Mucosa of descending colon (tissue), 3 donors: ENCODE data around the gene TMEM219. TPM values are rescaled to one million over a fixed set of nuclear protein-coding genes. Genes with fewer than 3 reads are reported as not detected.

Source experiments
- ATAC-seq: fragments of 200-7000 bp; cut with Tn5 transposase; one replicate; pipeline ENCODE4 v1.9.1; 2020; ENCODE audit warnings: mild to moderate bottlenecking, moderate library complexity
- DNase-seq, 3 donors: peaks; one replicate each; pipeline ENCODE4 v3.0.0-alpha.2; 2020
- H3K36me3 ChIP-seq: fragments of 200-600 bp; one replicate; pipeline ENCODE4 v1.8.0; 2021; ENCODE audit warnings: low read depth, mild to moderate bottlenecking
- H3K4me1 ChIP-seq: fragments of 200-600 bp; one replicate; pipeline ENCODE4 v1.8.0; 2021; ENCODE audit warnings: low read depth, mild to moderate bottlenecking
- H3K4me3 ChIP-seq: fragments of 200-600 bp; one replicate; pipeline ENCODE4 v1.8.0; 2021; ENCODE audit warnings: mild to moderate bottlenecking
- H3K9me3 ChIP-seq: fragments of 200-600 bp; one replicate; pipeline ENCODE4 v1.8.0; 2021; ENCODE audit warnings: mild to moderate bottlenecking
- intact Hi-C, 2 donors: fragments of 100-400 bp; cut with DNase I in 1 of 2; cut with micrococcal nuclease in 1 of 2; formaldehyde crosslinking; loops; one replicate each; pipeline versions ENCODE4 v1.11.0 to v1.11.1; 2022; cut with DNase I, micrococcal nuclease
- total RNA-seq, 3 donors: library from RNA; stranded (reverse); fragmentation: NEBNext Ultra II Directional in 2 of 3; extraction: Animal tissue kit (Norgen Biotek cat#: 25700) in 2 of 3; gene quantifications; one replicate each; pipeline versions ENCODE4 v1.2.1 to v1.2.4, GENCODE V29; 2021 to 2023
- TF ChIP-seq, protein P1 (sequence below): fragments of 200-600 bp; IDR thresholded peaks from one replicate; pipeline ENCODE4 v1.8.0; 2022; ENCODE audit warnings: antibody characterized with exemption, mild to moderate bottlenecking
- donor health status: DM: no; HTN: no; CAD: no; lungs with moderate emphysema.
- donor health status: DM: no; HTN: no; CAD: no.
- donor health status: DM: no; HTN: yes; CAD: no.

Gene TMEM219
- total RNA-seq, 3 donors from 2014 or later = 116 to 209 (median 130) TPM

DNA sequence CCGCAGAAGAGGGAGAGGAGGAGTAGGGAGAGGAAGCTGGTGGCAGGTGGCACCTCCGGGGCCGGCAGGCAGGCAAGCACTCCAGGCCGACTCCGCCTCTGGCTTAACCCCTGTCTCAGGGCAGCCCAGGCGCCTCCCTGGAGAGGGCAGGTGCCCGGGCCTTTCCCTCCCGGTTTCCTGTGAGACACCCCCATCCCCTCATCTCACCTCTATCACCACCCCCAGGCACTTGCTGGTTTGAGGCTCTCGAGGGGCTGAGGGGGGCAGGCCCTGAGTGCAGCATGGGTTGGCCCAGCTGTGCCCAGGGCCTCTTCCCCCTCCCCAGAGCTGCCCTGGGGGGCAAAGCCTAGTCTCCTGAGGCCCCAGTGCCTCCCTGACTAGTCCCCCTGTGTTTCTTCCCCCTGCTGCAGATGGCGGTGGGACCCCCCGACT, 42.9 kb downstream of the TMEM219 start:
- TF ChIP-seq, protein P1, sequence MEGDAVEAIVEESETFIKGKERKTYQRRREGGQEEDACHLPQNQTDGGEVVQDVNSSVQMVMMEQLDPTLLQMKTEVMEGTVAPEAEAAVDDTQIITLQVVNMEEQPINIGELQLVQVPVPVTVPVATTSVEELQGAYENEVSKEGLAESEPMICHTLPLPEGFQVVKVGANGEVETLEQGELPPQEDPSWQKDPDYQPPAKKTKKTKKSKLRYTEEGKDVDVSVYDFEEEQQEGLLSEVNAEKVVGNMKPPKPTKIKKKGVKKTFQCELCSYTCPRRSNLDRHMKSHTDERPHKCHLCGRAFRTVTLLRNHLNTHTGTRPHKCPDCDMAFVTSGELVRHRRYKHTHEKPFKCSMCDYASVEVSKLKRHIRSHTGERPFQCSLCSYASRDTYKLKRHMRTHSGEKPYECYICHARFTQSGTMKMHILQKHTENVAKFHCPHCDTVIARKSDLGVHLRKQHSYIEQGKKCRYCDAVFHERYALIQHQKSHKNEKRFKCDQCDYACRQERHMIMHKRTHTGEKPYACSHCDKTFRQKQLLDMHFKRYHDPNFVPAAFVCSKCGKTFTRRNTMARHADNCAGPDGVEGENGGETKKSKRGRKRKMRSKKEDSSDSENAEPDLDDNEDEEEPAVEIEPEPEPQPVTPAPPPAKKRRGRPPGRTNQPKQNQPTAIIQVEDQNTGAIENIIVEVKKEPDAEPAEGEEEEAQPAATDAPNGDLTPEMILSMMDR = no peak
- no peak for DNase-seq
- Histone ChIP-seq H3K9me3 (no peaks in the 10 kb centered on the region), H3K36me3 (no peaks in the 10 kb centered on the region), H3K4me1 (no peaks in the 10 kb centered on the region), H3K4me3 (no peak overlapping the region)
- ATAC-seq = peak; percentile 54
- intact Hi-C loops = no loop called here

DNA sequence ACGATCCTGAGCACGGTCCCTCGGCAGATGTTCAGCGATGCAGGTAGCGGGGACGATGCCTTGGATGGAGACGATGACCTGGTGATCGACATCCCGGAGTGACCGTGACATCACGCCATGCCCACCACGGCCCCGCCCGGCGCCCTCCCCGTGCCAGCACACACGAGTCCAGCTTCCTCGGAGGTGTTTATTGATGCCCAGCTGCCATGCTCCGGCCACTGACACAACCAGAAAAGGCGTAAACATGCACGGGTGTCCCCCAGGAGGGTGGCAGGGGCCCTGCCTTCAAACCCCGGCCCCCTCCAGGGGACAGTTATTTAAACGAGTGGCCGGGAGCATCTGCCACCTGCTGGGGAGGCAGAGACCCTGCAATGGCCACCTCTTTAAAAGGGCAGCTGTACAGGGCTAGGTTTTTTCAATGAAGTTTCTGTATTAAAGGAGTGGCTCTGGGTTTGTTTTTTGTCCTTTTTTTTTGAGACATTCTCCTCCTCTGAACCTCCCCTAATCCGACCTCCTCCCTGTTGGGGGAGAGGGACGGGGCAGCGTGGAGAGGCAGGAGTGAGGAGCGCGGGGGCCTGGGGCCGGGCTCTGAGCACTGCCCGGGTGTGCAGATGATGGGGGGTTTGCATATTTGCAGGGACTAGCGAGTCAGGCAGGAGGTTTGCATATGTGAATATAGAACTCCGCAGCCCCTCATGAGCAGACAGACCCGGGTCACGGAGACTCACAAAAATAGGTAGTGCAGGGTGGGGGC, 43.6 kb downstream of the TMEM219 start:
- no peak overlapping the region for H3K4me3 ChIP-seq
- peaks cover 2% of the 10 kb centered on the region for H3K4me1 ChIP-seq
- no peaks in the 10 kb centered on the region for H3K9me3 ChIP-seq
- TF ChIP-seq, protein P1 = peak; percentile 76
- intact Hi-C loops = no loop called here
- no peaks in the 10 kb centered on the region for H3K36me3 ChIP-seq
- ATAC-seq (peak; percentile 70), DNase-seq (peak in 1 of 3 donors; percentile 45)

DNA sequence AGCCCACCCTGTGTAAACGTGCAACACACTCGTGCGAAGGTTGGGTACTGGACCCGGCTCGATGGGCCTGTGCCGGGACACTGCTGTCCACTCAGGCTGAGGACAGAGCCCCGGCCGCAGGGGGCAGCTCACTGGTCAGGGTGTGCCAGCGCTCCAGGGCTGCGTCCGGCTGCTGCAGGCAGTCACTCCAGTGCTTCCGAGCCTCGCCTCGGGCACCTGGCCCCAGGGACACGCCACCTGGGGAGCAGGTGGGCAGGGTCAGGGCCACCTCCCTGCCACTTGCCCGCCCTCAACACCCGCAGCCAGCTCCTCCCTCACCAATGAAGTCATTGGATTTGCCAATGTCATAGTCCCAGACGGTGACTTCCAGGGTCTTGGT, 44.2 kb downstream of the TMEM219 start:
- DNase-seq = no peak
- H3K4me3 ChIP-seq = no peak overlapping the region
- no peaks in the 10 kb centered on the region for H3K36me3 ChIP-seq
- intact Hi-C loops = no loop called here
- TF ChIP-seq, protein P1 = no peak
- no peaks in the 10 kb centered on the region for H3K9me3 ChIP-seq
- no peak for ATAC-seq
- H3K4me1 ChIP-seq = peaks cover 8% of the 10 kb centered on the region

DNA sequence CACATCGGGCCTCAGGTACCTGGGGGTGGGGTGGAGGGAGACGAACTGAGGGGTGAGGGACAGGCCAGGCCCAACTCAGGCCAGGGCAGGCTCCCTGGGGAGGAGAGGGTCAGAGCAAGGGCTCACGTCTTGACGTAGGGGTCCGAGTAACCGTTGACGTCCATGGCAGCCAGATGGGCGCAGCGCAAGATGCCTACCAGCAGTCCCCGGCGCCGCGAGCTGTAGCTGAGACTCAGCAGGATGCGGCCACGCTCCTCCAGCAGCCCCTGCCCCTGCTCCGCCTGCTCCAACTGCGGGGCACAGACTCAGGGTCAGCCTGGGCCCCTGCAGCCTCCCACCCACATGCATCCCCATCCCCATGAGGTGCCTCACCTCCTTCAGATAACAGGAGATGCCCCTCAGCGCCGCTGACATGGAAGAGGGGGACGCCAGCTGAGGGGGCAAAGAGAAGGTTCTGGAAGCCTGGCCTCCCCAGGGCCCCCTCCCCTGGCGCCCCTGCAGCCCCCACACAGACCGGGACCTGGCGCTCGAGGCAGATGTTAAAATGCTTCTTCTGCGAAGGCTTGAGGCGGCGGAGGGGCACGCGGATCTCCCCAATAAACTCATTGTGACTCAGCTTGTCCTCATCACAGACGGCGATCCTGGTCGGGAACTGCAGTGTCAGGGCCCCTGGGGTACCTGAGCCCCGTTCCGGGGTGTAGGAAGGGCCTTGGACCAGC, 44.9 kb downstream of the TMEM219 start:
- no peaks in the 10 kb centered on the region for H3K36me3 ChIP-seq
- intact Hi-C loops = no loop called here
- ATAC-seq (no peak), DNase-seq (no peak)
- H3K4me3 ChIP-seq = no peak overlapping the region
- H3K9me3 ChIP-seq = no peaks in the 10 kb centered on the region
- peaks cover 13% of the 10 kb centered on the region for H3K4me1 ChIP-seq
- TF ChIP-seq, protein P1 = no peak

DNA sequence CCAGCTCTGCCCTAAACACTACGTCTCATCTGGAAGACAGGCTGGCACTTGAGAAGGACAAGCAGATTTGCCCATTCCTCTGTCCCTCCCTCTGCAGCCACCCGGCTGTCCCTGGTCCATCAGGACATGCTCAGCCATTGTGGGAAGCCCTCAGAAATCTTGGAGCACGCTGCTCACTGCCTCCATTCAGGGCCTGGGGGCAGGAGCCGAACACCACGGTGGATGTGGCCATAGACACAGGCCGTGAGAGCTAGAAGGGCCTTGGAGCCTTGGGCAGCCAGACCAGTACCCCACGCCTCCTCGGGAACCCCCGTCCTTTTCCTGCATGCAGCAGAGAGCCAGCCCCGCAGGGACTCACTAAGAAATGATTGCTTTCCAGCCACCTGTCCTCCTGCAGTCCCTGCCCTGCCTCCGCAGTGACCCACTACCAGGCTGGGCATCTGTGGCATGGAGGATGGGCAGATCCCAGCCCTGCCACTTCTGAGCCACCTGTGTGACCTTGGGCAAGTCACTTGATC, 45.6 kb downstream of the TMEM219 start:
- ATAC-seq = no peak
- Histone ChIP-seq H3K4me1 (peaks cover 13% of the 10 kb centered on the region), H3K4me3 (no peak overlapping the region), H3K36me3 (no peaks in the 10 kb centered on the region), H3K9me3 (no peaks in the 10 kb centered on the region)
- intact Hi-C loops = no loop called here
- DNase-seq = no peak
- TF ChIP-seq, protein P1 = no peak
